ENCODE data around the gene FBXL2. TPM values are rescaled to one million over a fixed set of nuclear protein-coding genes. Genes with fewer than 3 reads are reported as not detected.

The FBXL2 gene
- total and polyA plus RNA-seq, 4 donors, result 2.4 to 28.7 (median 6.5) TPM

DNA sequence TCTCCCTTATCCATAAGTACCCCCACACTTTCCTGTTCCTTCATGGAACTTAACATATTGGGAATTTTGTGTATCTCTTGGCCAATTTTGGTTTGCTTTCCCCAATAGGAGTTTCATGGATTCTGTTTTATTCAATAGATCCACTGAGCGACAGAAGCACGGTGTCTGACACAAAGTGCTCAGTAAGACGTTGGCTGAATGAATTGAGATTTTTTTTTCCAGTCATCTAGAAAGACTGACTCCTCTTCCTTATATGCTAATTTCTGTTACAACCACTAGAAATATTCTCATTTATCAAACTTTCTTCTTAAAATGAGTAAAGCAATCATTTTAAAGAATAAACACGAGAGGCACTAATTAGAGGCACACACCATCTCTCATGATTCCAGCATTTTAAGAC lies 114.9 kb downstream of the FBXL2 start:
- peaks cover 0 to 2% (median 0%) of the 10 kb centered on the region in 4 donors for H3K9me3 ChIP-seq (ENCODE audit: control insufficient read depth in 4 of 4, insufficient read depth in 3 of 4, low read length in 3 of 4)
- WGBS, 2 donors, result 93 to 95% methylated on average over 4 of the region's 4 CpGs
- ATAC-seq (ENCODE audit: insufficient read depth, low FRiP score) (no peak), DNase-seq (no peak)
- TF ChIP-seq, protein P1, sequence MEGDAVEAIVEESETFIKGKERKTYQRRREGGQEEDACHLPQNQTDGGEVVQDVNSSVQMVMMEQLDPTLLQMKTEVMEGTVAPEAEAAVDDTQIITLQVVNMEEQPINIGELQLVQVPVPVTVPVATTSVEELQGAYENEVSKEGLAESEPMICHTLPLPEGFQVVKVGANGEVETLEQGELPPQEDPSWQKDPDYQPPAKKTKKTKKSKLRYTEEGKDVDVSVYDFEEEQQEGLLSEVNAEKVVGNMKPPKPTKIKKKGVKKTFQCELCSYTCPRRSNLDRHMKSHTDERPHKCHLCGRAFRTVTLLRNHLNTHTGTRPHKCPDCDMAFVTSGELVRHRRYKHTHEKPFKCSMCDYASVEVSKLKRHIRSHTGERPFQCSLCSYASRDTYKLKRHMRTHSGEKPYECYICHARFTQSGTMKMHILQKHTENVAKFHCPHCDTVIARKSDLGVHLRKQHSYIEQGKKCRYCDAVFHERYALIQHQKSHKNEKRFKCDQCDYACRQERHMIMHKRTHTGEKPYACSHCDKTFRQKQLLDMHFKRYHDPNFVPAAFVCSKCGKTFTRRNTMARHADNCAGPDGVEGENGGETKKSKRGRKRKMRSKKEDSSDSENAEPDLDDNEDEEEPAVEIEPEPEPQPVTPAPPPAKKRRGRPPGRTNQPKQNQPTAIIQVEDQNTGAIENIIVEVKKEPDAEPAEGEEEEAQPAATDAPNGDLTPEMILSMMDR (IDR thresholded peaks at IDR 0.05; ENCODE audit: control extremely low read depth, extremely low read depth), result no peak
- no peaks in the 10 kb centered on the region for H3K27me3 ChIP-seq (ENCODE audit: control insufficient read depth in 3 of 3, insufficient read depth in 3 of 3, low read length in 2 of 3)
- peaks cover 27 to 38% (median 31%) of the 10 kb centered on the region in 4 donors for H3K36me3 ChIP-seq (ENCODE audit: control insufficient read depth in 4 of 4, insufficient read depth in 4 of 4, low read length in 4 of 4)
- H3K27ac ChIP-seq (ENCODE audit: low read depth in 1 of 2, low read length in 1 of 2), result no peak overlapping the region
- H3K4me1 ChIP-seq (ENCODE audit: control insufficient read depth in 5 of 5, insufficient read depth in 5 of 5, low read length in 5 of 5), result peaks cover 0 to 5% (median 0%) of the 10 kb centered on the region in 5 donors
- H3K9ac ChIP-seq (ENCODE audit: insufficient read depth in 1 of 2, low read length in 2 of 2), result no peak overlapping the region
- no peak overlapping the region for H3K4me3 ChIP-seq

DNA sequence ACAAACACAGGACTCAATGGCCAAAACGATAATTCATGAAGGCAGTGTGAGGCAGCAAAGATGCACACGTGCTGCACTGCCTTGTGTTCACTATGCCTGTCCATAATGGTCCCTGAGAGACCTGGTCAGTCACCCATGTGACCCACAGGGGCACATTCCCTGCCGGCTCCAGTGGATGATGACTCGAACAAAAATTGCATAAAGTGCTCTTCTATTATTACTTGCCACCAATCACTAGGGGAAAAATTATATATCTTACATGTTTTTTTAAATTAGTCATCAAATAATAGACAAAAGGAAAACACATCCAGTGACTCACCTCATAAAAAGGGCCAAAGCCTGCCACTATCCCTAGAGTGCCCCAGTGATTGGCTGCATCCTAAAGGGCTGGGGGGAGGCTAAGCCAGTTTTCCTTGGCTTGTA lies 115.5 kb downstream of the FBXL2 start:
- DNase-seq, result no peak
- Histone ChIP-seq H3K36me3 (ENCODE audit: control insufficient read depth in 4 of 4, insufficient read depth in 4 of 4, low read length in 4 of 4) (peaks cover 28 to 39% (median 32%) of the 10 kb centered on the region in 4 donors), H3K27me3 (ENCODE audit: control insufficient read depth in 3 of 3, insufficient read depth in 3 of 3, low read length in 2 of 3) (no peaks in the 10 kb centered on the region), H3K4me3 (no peak overlapping the region), H3K27ac (ENCODE audit: low read depth in 1 of 2, low read length in 1 of 2) (no peak overlapping the region), H3K9ac (ENCODE audit: insufficient read depth in 1 of 2, low read length in 2 of 2) (no peak overlapping the region), H3K4me1 (ENCODE audit: control insufficient read depth in 5 of 5, insufficient read depth in 5 of 5, low read length in 5 of 5) (peaks cover 0 to 5% (median 0%) of the 10 kb centered on the region in 5 donors), H3K9me3 (ENCODE audit: control insufficient read depth in 4 of 4, insufficient read depth in 3 of 4, low read length in 3 of 4) (peaks cover 0 to 2% (median 0%) of the 10 kb centered on the region in 4 donors)
- TF ChIP-seq, protein P1 (IDR thresholded peaks at IDR 0.05; ENCODE audit: control extremely low read depth, extremely low read depth), result no peak
- 69 to 86% methylated on average over 4 of the region's 4 CpGs for WGBS, 2 donors
- no peak for ATAC-seq (ENCODE audit: insufficient read depth, low FRiP score)

DNA sequence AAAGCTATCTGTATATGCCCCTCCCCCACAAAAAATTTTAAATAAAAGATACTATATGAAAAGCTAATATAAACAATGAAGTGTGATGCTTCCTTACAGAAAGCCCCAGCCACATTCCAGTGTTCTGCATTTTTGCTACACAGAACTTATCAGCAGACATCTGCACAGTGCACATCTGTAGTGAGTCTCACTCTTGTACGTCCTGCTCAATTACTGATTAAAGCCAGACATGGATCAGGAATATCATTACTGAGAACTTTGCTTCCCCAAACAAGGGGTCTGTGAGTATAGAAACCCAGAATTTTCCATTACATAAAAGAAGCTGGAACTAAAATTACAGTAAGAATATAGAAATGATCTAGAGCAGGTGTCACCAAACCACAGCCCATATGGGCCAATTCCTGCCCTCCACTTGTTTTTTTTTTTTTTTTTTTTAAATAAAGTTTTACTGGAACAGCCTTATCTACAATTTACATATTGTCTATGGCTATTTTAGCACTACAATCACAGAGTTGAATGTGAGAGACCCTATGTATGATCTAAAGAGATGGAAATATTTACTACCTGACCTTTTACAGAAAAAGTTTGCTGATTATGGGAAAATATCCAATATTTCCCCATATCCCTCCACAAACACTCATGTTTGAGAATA lies 117.3 kb downstream of the FBXL2 start:
- Histone ChIP-seq H3K9ac (ENCODE audit: insufficient read depth in 1 of 2, low read length in 2 of 2) (no peak overlapping the region), H3K27ac (ENCODE audit: low read depth in 1 of 2, low read length in 1 of 2) (no peak overlapping the region), H3K4me3 (no peak overlapping the region), H3K36me3 (ENCODE audit: control insufficient read depth in 4 of 4, insufficient read depth in 4 of 4, low read length in 4 of 4) (peaks cover 32 to 55% (median 38%) of the 10 kb centered on the region in 4 donors), H3K27me3 (ENCODE audit: control insufficient read depth in 3 of 3, insufficient read depth in 3 of 3, low read length in 2 of 3) (no peaks in the 10 kb centered on the region), H3K9me3 (ENCODE audit: control insufficient read depth in 4 of 4, insufficient read depth in 3 of 4, low read length in 3 of 4) (peaks cover 0 to 2% (median 0%) of the 10 kb centered on the region in 4 donors), H3K4me1 (ENCODE audit: control insufficient read depth in 5 of 5, insufficient read depth in 5 of 5, low read length in 5 of 5) (peaks cover 0 to 5% (median 0%) of the 10 kb centered on the region in 5 donors)
- TF ChIP-seq, protein P1 (IDR thresholded peaks at IDR 0.05; ENCODE audit: control extremely low read depth, extremely low read depth), result no peak
- no peak for DNase-seq
- WGBS, 2 donors, result 97% methylated on average over 1 of the region's 1 CpG
- ATAC-seq (ENCODE audit: insufficient read depth, low FRiP score), result no peak
